C4-2B (cell line): Measurements from ENCODE around the gene PLPPR3.

ENCODE experiments used
- ZFX ChIP-seq: fragments of 450-650 bp; IDR thresholded peaks from 2 replicates; pipeline ENCODE4 v1.6.1; 2017
- TF ChIP-seq, protein P1 (sequence below): fragments of 450-650 bp; conservative IDR thresholded peaks from 2 replicates; pipeline ENCODE4 v1.5.1; 2017; ENCODE audit warnings: mild to moderate bottlenecking

DNA sequence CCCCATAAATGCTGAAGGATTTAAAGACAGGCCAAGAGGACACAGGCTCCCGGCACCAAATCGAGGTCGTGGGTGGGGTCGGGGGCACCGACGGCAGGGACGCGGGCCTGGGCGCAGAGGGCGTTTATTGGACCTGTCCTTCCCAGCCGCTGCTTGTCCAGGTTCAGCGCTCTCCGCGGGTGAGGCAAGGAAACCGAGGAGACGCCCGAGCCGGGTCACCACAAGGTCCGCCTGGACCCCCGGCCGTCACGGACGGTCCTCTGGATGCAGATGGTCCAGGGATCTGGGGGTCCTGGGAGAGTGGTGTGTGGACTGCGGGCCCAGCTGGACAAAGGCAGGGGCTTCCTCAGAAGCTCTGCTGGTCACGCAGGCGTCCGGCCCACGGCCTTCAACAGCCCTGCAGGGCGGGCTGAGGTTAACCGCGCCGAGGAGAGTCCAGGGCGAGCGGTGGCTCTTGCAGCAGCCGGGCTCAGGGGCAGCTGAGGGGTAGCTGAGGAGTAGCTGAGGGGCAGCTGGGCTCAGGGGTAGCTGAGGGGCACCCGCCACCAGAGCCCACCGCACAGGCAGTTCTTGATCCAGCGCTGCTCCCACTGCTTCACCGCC lies 46.2 kb upstream of the PLPPR3 start:
- TF ChIP-seq, protein P1, sequence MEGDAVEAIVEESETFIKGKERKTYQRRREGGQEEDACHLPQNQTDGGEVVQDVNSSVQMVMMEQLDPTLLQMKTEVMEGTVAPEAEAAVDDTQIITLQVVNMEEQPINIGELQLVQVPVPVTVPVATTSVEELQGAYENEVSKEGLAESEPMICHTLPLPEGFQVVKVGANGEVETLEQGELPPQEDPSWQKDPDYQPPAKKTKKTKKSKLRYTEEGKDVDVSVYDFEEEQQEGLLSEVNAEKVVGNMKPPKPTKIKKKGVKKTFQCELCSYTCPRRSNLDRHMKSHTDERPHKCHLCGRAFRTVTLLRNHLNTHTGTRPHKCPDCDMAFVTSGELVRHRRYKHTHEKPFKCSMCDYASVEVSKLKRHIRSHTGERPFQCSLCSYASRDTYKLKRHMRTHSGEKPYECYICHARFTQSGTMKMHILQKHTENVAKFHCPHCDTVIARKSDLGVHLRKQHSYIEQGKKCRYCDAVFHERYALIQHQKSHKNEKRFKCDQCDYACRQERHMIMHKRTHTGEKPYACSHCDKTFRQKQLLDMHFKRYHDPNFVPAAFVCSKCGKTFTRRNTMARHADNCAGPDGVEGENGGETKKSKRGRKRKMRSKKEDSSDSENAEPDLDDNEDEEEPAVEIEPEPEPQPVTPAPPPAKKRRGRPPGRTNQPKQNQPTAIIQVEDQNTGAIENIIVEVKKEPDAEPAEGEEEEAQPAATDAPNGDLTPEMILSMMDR: no peak
- TF ChIP-seq ZFX: no peak
